ENCODE data around the gene SMARCB1.

DNA sequence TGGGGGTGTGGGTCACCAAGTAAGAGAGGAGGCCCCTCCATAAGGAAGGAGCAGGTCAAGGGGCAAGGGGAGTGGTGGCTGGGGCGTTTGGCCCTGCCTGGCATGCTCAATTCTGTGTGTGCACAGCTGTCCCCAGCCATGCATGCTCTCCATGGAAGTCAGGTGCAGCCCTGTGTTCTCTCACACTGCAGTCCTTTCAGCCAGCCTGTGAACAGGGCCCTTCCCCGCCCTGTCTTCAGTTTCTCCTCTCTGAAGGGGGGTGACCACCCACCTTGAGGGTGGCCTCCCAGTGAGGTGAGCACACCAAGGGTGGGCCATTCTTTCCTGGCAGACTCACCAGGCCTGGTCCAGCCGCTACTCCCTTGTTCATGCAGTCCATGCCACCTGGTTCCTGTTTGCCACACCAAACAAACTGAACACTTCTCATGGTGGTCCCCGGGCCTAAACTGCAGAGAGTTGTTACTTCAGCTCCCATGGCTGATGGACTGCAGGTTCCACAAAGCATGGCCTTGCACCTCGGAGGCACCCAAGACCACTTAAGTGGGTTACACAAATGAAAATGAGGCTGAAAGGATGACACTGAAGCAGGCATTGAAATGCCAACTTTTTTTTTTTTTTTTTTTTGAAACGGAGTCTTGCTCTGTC is 17.3 kb upstream of the SMARCB1 start:
- TF ChIP-seq, protein P1, sequence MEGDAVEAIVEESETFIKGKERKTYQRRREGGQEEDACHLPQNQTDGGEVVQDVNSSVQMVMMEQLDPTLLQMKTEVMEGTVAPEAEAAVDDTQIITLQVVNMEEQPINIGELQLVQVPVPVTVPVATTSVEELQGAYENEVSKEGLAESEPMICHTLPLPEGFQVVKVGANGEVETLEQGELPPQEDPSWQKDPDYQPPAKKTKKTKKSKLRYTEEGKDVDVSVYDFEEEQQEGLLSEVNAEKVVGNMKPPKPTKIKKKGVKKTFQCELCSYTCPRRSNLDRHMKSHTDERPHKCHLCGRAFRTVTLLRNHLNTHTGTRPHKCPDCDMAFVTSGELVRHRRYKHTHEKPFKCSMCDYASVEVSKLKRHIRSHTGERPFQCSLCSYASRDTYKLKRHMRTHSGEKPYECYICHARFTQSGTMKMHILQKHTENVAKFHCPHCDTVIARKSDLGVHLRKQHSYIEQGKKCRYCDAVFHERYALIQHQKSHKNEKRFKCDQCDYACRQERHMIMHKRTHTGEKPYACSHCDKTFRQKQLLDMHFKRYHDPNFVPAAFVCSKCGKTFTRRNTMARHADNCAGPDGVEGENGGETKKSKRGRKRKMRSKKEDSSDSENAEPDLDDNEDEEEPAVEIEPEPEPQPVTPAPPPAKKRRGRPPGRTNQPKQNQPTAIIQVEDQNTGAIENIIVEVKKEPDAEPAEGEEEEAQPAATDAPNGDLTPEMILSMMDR (conservative IDR thresholded peaks at IDR 0.05), result no peak
- no peak for TF ChIP-seq EZH2 (IDR thresholded peaks at IDR 0.05; ENCODE audit: low read depth)
